OCI-LY7 (cell line): ENCODE data around the gene REM1. TPM values are rescaled to one million over a fixed set of nuclear protein-coding genes. Genes with fewer than 3 reads are reported as not detected.

Experiments
- BruUV-seq: library from RNA; stranded (reverse); fragments of 400-500 nt; replicated peaks from 2 replicates; lab custom pipeline; 2021; lab: Mats Ljungman, UMichigan
- CTCF ChIA-PET: fragments of 300-600 bp; sonication (Branson Sonifier 250); formaldehyde crosslinking; loops from one replicate; lab custom pipeline; 2022; ENCODE audit warnings: antibody characterized with exemption; ENCODE audit not compliant: unreplicated experiment; lab: Charles Lee
- POLR2A ChIA-PET: fragments of 300-600 bp; sonication (Branson Sonifier 250); formaldehyde crosslinking; loops from one replicate; lab custom pipeline; 2022; ENCODE audit warnings: antibody characterized with exemption; lab: Charles Lee
- DNase-seq: peaks from one replicate; pipeline ENCODE4 v3.0.0-alpha.2; 2015; ENCODE audit warnings: low spot score
- H2AFZ ChIP-seq: fragments of 200-600 bp; sonication (generic), shearing (Covaris generic); 2 replicates; pipeline ENCODE4 v1.6.1; 2014; ENCODE audit warnings: mild to moderate bottlenecking, antibody characterized with exemption, low read length, moderate library complexity
- H3K27ac ChIP-seq: fragments of 200-600 bp; sonication (generic); 2 replicates; pipeline ENCODE4 v1.5.1; 2014; ENCODE audit warnings: mixed run types, low read depth, mild to moderate bottlenecking, moderate library complexity, low read length, inconsistent platforms; ENCODE audit not compliant: poor library complexity, severe bottlenecking
- H3K36me3 ChIP-seq: fragments of 200-600 bp; sonication (generic); 2 replicates; pipeline ENCODE4 v1.6.1; 2014; ENCODE audit warnings: mild to moderate bottlenecking, antibody characterized with exemption, low read length, moderate library complexity, mixed read lengths; ENCODE audit not compliant: insufficient read depth
- H3K4me1 ChIP-seq: fragments of 200-600 bp; sonication (generic); 2 replicates; pipeline ENCODE4 v1.5.1; 2014; ENCODE audit warnings: mild to moderate bottlenecking, low read length; ENCODE audit not compliant: insufficient read depth, poor library complexity, severe bottlenecking
- H3K4me2 ChIP-seq: fragments of 200-600 bp; sonication (generic); 2 replicates; pipeline ENCODE4 v1.6.1; 2014; ENCODE audit warnings: mild to moderate bottlenecking, low read length
- H3K4me3 ChIP-seq: fragments of 200-600 bp; sonication (generic); 2 replicates; pipeline ENCODE4 v1.5.1; 2014; ENCODE audit warnings: mild to moderate bottlenecking, low read depth, low read length; ENCODE audit not compliant: poor library complexity, severe bottlenecking
- H3K79me2 ChIP-seq: fragments of 200-600 bp; sonication (generic); 2 replicates; pipeline ENCODE4 v1.6.1; 2016; ENCODE audit warnings: low read depth, mild to moderate bottlenecking, low read length, moderate library complexity, mixed read lengths; ENCODE audit not compliant: insufficient read depth
- H3K9me2 ChIP-seq: fragments of 200-600 bp; sonication (generic); 2 replicates; pipeline ENCODE4 v1.6.1; 2016; ENCODE audit warnings: mild to moderate bottlenecking, low read length, mixed read lengths; ENCODE audit not compliant: insufficient read depth
- H3K9me3 ChIP-seq: fragments of 200-600 bp; sonication (generic); 2 replicates; pipeline ENCODE4 v1.6.1; 2014; ENCODE audit warnings: mild to moderate bottlenecking, mixed run types, low read length, mixed read lengths
- H4K20me1 ChIP-seq: fragments of 200-600 bp; sonication (generic); 2 replicates; pipeline ENCODE4 v1.6.1; 2014; ENCODE audit warnings: mild to moderate bottlenecking, antibody characterized with exemption, low read length, moderate library complexity, mixed read lengths; ENCODE audit not compliant: insufficient read depth
- EZH2phosphoT487 ChIP-seq: fragments of 200-600 bp; sonication (generic); IDR thresholded peaks from 2 replicates; pipeline ENCODE4 v1.6.1; 2018; ENCODE audit warnings: low read depth, borderline replicate concordance, mild to moderate bottlenecking, mixed run types, antibody characterized with exemption, low read length, moderate library complexity, mixed read lengths
- intact Hi-C: fragments of 100-400 bp; cut with micrococcal nuclease; formaldehyde crosslinking; loops from one replicate; pipeline ENCODE4 v1.10.0; 2022; ENCODE audit not compliant: unreplicated experiment
- total RNA-seq, 2 experiments: library from RNA; depleted of rRNA in 1 of 2; stranded (reverse); fragments of >200 nt in 1 of 2; shearing (Covaris generic) in 1 of 2; gene quantifications; 2 replicates each; pipeline ENCODE4 v1.2.3, GENCODE V29; 2014 to 2022
- TF ChIP-seq, protein P1 (sequence below): fragments of 200-600 bp; sonication (generic); conservative IDR thresholded peaks from 2 replicates; pipeline ENCODE4 v1.5.1; 2014; ENCODE audit warnings: mild to moderate bottlenecking, antibody characterized with exemption, low read length, moderate library complexity, mixed read lengths

Gene REM1
- total RNA-seq, 2 experiments from 2014 or later: not detected

GRCh38 chr20:31522731-31523130, 47.6 kb downstream of the REM1 start:
- TF ChIP-seq EZH2phosphoT487: no peak
- TF ChIP-seq, protein P1, sequence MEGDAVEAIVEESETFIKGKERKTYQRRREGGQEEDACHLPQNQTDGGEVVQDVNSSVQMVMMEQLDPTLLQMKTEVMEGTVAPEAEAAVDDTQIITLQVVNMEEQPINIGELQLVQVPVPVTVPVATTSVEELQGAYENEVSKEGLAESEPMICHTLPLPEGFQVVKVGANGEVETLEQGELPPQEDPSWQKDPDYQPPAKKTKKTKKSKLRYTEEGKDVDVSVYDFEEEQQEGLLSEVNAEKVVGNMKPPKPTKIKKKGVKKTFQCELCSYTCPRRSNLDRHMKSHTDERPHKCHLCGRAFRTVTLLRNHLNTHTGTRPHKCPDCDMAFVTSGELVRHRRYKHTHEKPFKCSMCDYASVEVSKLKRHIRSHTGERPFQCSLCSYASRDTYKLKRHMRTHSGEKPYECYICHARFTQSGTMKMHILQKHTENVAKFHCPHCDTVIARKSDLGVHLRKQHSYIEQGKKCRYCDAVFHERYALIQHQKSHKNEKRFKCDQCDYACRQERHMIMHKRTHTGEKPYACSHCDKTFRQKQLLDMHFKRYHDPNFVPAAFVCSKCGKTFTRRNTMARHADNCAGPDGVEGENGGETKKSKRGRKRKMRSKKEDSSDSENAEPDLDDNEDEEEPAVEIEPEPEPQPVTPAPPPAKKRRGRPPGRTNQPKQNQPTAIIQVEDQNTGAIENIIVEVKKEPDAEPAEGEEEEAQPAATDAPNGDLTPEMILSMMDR: no peak
- peaks cover 62% of the 10 kb centered on the region for H3K36me3 ChIP-seq
- no peaks in the 10 kb centered on the region for H3K4me1 ChIP-seq
- intact Hi-C loops: no loop called here
- CTCF ChIA-PET: no interaction called here
- H3K9me3 ChIP-seq: no peaks in the 10 kb centered on the region
- H2AFZ ChIP-seq: no peak overlapping the region
- H3K27ac ChIP-seq: no peak overlapping the region
- H4K20me1 ChIP-seq: no peaks in the 10 kb centered on the region
- no peak overlapping the region for H3K4me2 ChIP-seq
- peaks cover 26% of the 10 kb centered on the region; the same call in 1 of the 2 replicates for H3K79me2 ChIP-seq
- H3K4me3 ChIP-seq: no peak overlapping the region
- POLR2A ChIA-PET: no interaction called here
- BruUV-seq: no TSS peak
- no peak for DNase-seq
- H3K9me2 ChIP-seq: no peaks in the 10 kb centered on the region

GRCh38 chr20:31523361-31524283, 48.5 kb downstream of the REM1 start:
- Histone ChIP-seq H3K9me3 (no peaks in the 10 kb centered on the region), H3K9me2 (no peaks in the 10 kb centered on the region), H3K4me2 (no peak overlapping the region), H3K27ac (no peak overlapping the region), H3K4me1 (no peaks in the 10 kb centered on the region), H4K20me1 (no peaks in the 10 kb centered on the region), H3K36me3 (peaks cover 71% of the 10 kb centered on the region), H3K4me3 (no peak overlapping the region), H3K79me2 (peaks cover 21% of the 10 kb centered on the region; the same call in 1 of the 2 replicates), H2AFZ (no peak overlapping the region)
- BruUV-seq: no TSS peak
- no peak for DNase-seq
- intact Hi-C loops: no loop called here
- TF ChIP-seq, protein P1: no peak
- no peak for TF ChIP-seq EZH2phosphoT487
- POLR2A ChIA-PET: interaction anchor here (0.6 kb wide), 1 partner anchor 184 kb away, joined by 4 read pairs; no protein-coding TSS in a partner anchor
- CTCF ChIA-PET: no interaction called here

GRCh38 chr20:31527266-31527665, 52.2 kb downstream of the REM1 start:
- ChIA-PET CTCF (no interaction called here), POLR2A (no interaction called here)
- intact Hi-C loops: no loop called here
- H3K9me2 ChIP-seq: no peaks in the 10 kb centered on the region
- H3K36me3 ChIP-seq: peaks cover 86% of the 10 kb centered on the region
- TF ChIP-seq, protein P1: no peak
- no peak for TF ChIP-seq EZH2phosphoT487
- no peak overlapping the region for H3K4me2 ChIP-seq
- peaks cover 6% of the 10 kb centered on the region; the same call in 1 of the 2 replicates for H3K79me2 ChIP-seq
- H2AFZ ChIP-seq: no peak overlapping the region
- no peaks in the 10 kb centered on the region for H3K4me1 ChIP-seq
- no peak for DNase-seq
- H4K20me1 ChIP-seq: no peaks in the 10 kb centered on the region
- H3K9me3 ChIP-seq: no peaks in the 10 kb centered on the region
- no peak overlapping the region for H3K4me3 ChIP-seq
- H3K27ac ChIP-seq: no peak overlapping the region
- BruUV-seq: no TSS peak
